ENCODE data around the gene CARMIL1.

- no peak for TF ChIP-seq POLR2A (IDR thresholded peaks at IDR 0.05)
- TF ChIP-seq, protein P1, sequence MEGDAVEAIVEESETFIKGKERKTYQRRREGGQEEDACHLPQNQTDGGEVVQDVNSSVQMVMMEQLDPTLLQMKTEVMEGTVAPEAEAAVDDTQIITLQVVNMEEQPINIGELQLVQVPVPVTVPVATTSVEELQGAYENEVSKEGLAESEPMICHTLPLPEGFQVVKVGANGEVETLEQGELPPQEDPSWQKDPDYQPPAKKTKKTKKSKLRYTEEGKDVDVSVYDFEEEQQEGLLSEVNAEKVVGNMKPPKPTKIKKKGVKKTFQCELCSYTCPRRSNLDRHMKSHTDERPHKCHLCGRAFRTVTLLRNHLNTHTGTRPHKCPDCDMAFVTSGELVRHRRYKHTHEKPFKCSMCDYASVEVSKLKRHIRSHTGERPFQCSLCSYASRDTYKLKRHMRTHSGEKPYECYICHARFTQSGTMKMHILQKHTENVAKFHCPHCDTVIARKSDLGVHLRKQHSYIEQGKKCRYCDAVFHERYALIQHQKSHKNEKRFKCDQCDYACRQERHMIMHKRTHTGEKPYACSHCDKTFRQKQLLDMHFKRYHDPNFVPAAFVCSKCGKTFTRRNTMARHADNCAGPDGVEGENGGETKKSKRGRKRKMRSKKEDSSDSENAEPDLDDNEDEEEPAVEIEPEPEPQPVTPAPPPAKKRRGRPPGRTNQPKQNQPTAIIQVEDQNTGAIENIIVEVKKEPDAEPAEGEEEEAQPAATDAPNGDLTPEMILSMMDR (IDR thresholded peaks at IDR 0.05): no peak
Measured at GRCh38 chr6:25253351-25253750, 25.8 kb upstream of the CARMIL1 start.

All from heart left ventricle (tissue), 13 donors.